ENCODE results near the gene KRT71. TPM values are rescaled to one million over a fixed set of nuclear protein-coding genes. Genes with fewer than 3 reads are reported as not detected.

KRT71 gene
- total RNA-seq, 1 donor from 2014 or later, result not detected

DNA sequence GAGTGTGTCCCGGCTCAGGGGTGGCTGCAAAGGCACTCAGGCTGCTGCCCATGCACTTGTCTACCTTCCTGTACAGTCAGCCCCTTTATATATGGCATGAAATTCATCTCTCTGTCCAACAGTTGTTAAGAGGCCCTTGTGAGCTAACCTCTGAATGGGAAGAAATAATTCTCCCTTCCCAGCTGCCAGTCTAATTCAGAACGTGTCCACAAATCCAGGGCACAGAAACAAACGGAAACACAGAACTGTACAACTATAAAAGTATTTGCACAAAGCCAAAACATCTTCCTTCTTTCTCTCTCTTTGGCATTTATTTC, 33.6 kb downstream of the KRT71 start:
- H3K4me3 ChIP-seq (ENCODE audit: low read depth, low read length), result no peak overlapping the region
- TF ChIP-seq, protein P1, sequence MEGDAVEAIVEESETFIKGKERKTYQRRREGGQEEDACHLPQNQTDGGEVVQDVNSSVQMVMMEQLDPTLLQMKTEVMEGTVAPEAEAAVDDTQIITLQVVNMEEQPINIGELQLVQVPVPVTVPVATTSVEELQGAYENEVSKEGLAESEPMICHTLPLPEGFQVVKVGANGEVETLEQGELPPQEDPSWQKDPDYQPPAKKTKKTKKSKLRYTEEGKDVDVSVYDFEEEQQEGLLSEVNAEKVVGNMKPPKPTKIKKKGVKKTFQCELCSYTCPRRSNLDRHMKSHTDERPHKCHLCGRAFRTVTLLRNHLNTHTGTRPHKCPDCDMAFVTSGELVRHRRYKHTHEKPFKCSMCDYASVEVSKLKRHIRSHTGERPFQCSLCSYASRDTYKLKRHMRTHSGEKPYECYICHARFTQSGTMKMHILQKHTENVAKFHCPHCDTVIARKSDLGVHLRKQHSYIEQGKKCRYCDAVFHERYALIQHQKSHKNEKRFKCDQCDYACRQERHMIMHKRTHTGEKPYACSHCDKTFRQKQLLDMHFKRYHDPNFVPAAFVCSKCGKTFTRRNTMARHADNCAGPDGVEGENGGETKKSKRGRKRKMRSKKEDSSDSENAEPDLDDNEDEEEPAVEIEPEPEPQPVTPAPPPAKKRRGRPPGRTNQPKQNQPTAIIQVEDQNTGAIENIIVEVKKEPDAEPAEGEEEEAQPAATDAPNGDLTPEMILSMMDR (conservative IDR thresholded peaks at IDR 0.05; ENCODE audit: low read depth, low read length), result no peak
- DNase-seq (ENCODE audit: low read depth), result no peak

DNA sequence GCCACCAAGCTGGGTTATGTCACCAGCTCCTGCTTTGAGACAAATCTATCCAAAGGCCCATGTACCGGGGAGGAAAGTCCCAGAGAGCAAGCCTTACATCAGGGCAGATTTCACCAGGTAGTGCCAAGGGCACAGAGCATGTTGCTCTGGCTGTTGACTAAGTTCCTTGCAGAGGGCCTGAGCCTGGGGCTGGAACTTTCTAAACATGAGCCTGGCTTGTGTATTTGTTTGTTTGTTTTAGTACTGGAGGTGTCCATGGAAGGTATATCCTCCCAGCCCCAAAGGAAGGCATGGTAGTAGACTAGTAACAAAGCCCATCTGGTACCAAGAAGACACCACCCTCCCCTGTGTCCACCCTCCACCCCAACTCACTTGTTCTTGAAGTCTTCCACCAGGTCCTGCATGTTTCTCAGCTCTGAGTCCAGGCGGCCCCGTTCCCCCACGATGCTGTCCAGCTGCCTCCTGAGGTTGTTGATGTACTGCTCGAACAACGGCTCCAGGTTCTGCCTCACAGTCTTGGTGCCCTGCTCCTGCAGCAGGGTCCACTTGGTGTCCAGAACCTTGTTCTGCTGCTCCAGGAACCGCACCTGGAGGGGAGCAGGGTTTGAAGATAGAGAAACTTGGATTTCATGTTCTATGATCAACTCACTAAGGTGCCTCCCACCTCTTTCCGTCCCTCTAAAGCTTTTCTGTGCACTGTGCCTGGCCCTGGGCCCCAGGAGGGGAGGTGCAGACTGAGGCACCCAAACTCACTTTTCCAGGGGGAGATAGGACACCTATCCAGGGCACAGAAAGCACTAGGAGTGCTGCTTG, 34.2 kb downstream of the KRT71 start:
- no peak overlapping the region for H3K4me3 ChIP-seq (ENCODE audit: low read depth, low read length)
- TF ChIP-seq, protein P1 (conservative IDR thresholded peaks at IDR 0.05; ENCODE audit: low read depth, low read length), result no peak
- DNase-seq (ENCODE audit: low read depth), result no peak

DNA sequence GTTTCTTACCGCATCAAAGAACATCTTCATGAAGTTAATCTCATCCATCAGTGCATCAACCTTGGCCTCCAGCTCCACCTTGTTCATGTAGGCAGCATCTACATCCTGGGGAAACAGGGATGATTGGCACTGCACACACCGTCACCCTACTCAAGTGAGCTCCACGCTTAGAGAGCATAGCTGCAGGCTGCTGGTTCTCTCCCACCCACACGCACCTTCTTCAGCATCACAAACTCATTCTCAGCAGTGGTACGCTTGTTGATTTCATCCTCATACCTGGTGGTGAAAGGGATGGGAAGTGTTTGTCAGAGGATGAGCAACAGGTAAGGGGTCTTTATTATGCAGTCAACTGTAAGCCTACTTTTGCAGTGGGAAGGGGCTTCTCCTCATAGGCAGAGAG, 35.1 kb downstream of the KRT71 start:
- TF ChIP-seq, protein P1 (conservative IDR thresholded peaks at IDR 0.05; ENCODE audit: low read depth, low read length), result no peak

DNA sequence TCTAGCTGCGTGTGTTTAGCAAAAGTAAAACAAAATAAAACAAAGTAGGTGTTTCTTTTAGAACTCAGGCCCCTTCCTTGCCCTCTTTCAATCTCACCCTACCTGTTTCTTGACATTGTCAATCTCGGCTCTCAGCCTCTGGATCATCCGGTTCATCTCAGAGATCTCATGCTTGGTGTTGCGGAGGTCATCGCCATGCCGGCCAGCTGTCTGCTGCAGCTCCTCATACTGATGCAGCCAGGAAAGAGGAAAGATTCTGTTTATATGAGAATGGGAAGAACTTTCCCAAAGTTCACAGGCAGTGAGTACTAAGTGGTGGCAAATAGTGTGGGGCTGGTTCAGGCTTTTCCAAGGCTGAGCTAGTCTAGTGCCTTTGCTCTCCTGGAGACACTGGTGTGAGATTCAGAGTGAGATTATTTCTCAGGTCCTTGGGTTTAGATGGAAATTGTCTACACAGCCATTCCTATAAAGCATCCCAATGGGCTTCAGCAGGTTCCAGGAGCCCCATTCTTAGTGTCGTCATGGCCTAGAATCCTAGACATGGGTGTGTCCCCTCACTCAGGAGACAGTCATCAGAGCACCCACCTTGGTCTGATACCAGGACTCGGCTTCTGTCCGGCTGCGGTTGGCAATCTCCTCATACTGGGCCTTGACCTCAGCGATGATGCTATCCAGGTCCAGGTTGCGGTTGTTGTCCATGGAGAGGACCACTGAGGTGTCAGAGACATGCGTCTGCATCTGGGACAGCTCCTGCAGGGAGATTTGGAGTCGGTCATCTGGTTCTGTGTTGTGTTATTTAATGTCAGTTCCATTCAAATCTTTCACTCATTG, 35.7 kb downstream of the KRT71 start:
- no peak overlapping the region for H3K4me3 ChIP-seq (ENCODE audit: low read depth, low read length)
- TF ChIP-seq, protein P1 (conservative IDR thresholded peaks at IDR 0.05; ENCODE audit: low read depth, low read length), result no peak

More for the DNA sequence above, 35.1 kb downstream of the KRT71 start:
- no peak overlapping the region for H3K4me3 ChIP-seq (ENCODE audit: low read depth, low read length)
- no peak for DNase-seq (ENCODE audit: low read depth)

DNA sequence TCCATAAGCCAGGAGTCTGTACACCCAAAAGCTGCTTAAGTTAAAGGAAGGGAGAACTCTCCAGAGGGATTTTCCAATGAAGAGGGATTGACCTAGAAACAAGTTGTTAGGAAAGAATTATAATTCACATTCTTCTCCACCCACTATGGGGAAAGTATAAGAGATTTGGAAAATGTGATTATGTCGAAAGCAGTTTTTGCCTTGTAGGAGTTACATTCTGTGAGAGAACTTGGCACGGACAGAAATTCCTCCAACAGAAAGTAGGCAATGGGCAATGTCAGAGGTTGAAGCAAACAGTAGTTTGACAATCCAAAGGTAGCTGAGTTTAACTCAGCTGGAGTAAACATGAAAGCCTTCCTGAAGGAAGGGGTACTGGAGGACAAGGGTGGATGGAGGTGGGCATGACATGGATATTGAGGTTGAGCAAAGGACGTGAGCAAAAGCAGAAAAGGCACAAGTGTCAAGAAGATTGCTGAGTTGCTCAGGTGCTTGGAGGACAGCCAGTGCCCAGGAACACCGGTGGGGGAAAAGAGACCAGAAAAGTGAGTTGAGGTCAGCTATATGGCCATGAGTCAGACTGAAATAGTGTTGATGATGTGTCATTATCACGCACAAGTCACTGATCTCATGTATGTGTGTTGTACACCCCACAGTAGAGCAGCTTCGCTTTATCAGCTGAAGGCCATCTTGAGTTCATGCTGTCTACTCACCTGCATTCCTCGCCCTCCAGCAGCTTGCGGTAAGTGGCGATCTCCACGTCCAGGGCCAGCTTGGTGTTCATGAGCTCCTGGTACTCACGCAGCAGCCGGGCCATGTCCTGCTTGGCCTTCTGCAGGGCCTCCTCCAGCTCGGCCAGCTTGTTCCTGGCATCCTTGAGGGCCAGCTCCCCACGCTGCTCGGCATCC, 36.8 kb downstream of the KRT71 start:
- no peak for DNase-seq (ENCODE audit: low read depth)
- TF ChIP-seq, protein P1 (conservative IDR thresholded peaks at IDR 0.05; ENCODE audit: low read depth, low read length), result no peak
- H3K4me3 ChIP-seq (ENCODE audit: low read depth, low read length), result no peak overlapping the region

More for the DNA sequence above, 35.7 kb downstream of the KRT71 start:
- no peak for DNase-seq (ENCODE audit: low read depth)

DNA sequence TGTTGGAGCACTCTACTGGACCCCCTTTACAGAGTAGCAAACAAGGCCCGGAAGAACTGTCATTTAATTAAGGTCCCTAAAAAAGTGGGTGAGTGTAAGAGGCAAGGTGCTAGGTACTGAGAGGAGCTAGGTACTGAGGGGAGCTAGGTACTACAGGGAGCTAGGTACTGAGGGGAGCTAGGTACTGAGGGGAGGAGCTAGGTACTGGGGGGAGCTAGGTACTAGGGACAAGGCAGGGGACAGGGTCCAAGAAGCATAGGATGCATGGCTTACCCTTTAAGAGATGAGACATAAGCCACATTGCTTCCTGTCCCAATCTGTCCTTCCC, 37.7 kb downstream of the KRT71 start:
- DNase-seq (ENCODE audit: low read depth), result no peak
- no peak overlapping the region for H3K4me3 ChIP-seq (ENCODE audit: low read depth, low read length)
- TF ChIP-seq, protein P1 (conservative IDR thresholded peaks at IDR 0.05; ENCODE audit: low read depth, low read length), result no peak
